ENCODE measurements around the gene ANKRD35.

Gene ANKRD35

DNA sequence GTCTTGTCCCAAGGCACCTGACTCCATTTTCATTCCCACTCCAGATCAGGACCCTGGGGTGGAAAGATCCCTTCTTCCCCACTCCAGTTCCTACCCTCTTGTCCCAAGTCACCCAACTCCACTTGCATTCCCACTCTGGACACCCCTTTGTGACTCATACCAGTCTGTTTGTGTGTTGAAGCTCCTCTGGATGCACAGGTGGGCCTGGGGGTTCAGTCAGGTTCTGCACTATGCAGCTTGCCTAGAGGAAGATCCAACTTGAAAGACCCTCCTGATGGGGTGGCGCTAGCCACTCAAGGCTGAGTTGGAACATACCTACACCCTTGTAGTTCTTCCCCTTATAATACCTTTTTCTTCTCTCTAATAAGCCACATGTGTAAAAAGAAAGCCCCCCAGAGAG is 9.8 kb upstream of the ANKRD35 start:
- no peak for DNase-seq

- no peak for DNase-seq
These were observed 7.8 kb upstream of the ANKRD35 start for GRCh38 chr1:145893306-145894055.

- DNase-seq: no peak
These were observed 6.9 kb upstream of the ANKRD35 start for GRCh38 chr1:145892486-145893087.

GRCh38 chr1:145891587-145892485 is 6.2 kb upstream of the ANKRD35 start:
- DNase-seq: peak; percentile 91

DNA sequence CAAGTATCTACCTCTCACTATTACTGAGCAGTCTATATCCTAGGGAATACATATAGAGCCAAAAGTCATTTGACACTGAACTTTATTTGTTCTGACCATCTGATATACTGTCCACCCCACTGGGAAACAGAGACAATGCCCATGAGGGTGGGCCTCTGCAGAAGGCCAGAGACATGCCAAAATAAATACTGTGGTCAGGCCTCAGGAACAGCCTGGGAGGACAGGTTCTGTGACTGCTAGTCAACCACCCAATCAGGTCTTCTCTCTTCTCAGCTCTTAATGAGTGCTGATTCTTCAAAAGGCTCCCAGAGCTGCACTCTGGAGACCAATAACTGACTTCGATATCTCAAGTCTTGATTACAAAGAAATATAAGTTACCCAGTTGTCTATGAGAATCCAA is 5.5 kb upstream of the ANKRD35 start:
- no peak for DNase-seq

DNA sequence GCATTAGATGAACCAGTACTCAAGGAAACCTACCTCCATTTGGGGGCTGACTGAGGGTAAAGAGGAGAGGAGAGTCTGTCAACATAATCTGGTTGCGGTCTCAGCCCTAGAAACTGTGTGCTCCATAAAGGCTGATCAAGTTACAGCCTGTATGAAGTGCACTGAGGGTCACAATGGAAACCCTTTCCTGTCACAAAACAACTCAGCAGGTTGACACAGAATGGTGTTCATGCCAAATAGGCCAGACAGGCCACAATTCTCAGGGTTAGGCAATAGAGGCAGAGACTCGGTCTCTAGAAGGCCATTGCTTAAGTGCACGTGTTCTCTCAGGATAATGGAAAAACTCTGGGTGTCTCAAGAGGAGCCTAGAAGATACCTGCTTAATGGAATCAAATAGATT is 4.1 kb upstream of the ANKRD35 start:
- no peak for DNase-seq

- DNase-seq: no peak
These were observed 2.0 kb upstream of the ANKRD35 start for GRCh38 chr1:145887631-145888030.

GRCh38 chr1:145886816-145887215 is 1.1 kb upstream of the ANKRD35 start:
- no peak for DNase-seq

DNA sequence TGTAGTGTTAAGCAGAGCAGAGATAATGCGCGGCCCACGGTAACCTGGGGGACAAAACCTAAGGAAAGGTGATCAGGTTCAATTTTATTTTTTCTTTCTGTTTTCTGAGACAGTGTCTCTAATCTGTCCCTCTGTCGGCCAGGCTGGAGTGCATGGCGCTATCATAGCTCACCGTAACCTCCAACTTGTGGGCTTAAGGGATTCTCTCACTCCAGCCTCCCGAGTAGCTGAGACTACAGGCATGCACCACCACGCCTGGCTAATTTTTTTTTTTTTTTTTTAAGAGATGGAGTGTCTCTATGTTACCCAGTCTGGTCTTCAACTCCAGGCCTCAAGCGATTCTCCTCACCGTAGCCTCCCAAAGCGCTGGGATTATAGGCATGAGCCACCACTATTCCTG is 724 bp upstream of the ANKRD35 start:
- no peak for DNase-seq

GRCh38 chr1:145884675-145885074 is 991 bp downstream of the ANKRD35 start:
- no peak for DNase-seq

GRCh38 chr1:145879775-145880174 is 5.9 kb downstream of the ANKRD35 start:
- DNase-seq: peak; percentile 84

GRCh38 chr1:145878724-145879123 is 6.9 kb downstream of the ANKRD35 start:
- no peak for DNase-seq

GRCh38 chr1:145877923-145878486 is 7.7 kb downstream of the ANKRD35 start:
- no peak for DNase-seq

GRCh38 chr1:145874646-145875045 is 11.0 kb downstream of the ANKRD35 start:
- no peak for DNase-seq

DNA sequence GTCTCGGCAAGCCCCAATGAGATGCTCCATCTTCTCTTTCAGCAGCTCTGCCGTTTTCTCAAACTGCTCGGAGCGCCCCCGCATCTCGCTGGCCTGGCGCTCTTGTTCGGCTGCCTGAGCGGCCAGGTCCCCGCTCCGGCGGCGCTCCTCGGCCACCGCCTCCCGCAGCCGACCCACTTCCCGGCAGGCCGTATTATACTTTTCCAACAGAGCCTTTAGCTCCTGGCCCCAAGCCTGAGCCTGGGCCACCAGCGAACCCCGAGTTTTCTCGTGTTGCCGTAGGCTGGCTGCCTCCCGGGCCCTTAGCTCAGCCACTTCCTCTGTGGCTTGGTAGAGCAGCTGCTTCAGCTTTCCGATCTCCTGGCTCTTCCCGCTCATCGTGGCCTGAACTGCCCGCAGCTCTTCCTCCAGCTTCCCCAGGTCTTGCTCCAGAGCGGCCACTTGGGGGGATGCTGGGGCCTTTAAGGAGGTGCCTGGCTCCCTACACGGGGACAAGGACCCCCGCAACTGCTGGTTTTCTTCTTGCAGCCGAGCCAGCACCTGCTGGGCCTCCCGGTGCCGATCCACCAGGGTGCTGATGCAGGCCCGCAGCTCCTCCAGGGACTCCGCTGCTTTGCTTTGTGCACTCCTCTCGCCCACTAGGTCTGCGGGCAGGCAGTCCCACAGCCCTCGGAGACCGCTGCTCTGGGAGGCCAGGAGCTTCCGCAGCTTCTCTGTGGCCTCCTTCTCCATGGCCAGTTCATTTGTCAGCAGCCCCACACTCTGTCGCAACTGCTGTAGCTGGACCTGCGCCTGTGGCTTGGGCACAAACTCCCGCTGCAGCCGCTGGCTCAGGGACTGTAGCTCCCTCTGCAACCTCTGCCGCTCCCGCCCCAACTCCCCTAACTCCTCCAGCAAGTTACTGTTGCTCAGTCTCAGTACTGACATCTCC is 13.4 kb downstream of the ANKRD35 start:
- no peak for DNase-seq

GRCh38 chr1:145868232-145868631 is 17.4 kb downstream of the ANKRD35 start:
- DNase-seq: no peak

DNA sequence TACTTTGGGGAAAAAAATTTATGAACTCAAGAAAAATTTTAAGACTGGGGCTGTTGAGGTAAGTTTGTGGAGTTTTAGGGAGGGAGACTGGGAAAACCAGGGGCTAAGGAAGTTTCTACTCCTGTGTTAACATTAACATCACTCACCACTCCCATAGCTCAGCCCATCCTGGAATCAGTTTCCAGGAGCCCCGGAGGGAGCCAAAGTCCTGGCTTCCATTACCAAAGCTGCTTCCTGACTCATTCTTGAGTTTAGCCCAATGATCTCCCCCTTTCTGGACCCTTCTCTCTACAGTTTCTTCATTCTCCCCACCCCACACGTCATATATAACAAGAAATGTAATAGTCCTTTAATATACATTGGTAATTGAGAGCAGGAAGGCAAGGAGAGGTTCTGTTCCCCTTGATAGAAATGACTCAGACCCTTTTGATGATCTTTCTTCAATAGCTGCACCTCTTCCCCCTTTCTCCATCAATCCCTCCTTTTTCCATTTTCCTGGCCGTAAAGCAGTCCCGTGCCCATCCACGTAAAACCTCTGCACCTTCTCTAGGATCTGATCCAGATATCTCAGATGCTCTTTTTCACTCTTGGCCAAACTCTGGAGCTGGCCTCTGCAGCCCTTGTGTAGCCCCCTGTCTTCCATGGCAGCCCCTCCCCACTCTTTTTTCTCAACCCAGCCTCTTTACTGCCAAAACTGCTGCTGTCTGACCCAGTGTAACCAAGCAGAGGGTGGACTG is 22.2 kb downstream of the ANKRD35 start:
- DNase-seq: no peak

DNA sequence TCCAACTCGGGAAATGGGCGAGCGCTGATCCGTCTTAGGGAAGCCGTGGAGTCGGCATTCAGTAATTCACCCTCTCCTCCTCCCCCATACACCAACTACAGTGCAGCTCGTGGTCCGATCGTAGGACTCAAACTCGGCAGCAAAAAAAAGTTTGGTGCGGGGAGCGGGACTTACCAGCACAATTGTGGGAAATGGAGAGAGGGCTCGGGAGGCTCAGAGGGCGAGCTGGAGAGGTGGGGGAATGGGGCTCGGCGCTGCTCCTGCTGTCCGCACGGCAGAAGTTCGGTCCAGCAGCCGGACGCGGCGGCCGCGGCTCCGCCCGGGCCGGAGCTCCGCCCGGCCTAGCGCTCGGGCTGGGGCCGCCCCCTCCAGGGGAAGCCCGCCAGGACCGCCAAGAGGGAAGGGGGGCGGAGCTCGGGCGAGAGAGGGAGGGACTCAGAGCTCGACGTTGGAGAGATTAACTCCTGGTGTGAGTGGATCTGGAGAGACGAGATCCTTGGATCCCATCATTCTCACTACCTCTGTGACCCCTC is 26.1 kb downstream of the ANKRD35 start:
- peak; percentile 86 for DNase-seq

DNA sequence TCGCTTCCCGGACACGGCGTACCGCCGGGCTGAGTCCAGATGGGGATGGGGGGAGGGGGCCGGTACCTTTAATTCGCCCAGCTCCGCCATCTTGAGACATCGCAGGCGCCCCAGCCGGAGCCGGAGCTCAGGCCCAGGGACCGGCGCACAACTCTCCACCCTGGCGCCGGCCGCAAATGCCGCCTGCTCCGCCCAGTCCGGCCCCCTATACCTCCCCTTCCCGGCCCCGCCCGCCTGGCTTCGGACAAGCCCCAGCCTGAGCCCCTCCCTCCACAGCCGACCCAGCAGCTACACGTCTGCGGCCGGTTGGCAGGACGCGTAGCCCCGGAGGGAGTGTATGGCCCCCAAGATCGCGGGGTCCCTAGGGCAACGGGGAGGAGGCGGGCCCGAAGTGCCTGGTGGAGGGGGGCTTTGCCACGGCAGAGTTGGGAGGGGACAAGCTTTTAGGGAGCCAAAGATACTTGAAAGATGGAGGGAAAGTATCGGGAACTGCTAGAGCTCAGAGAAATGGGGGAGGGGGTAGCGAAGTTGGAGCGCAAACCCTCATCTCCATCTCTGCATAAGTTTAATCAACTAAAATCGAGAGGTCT is 26.7 kb downstream of the ANKRD35 start, which contains the start of gene PIAS3:
Gene PIAS3 (minus strand): TSS at position 181 of the 590 bp plus-strand sequence. CDS start 91 bp downstream, at position 90.
- peak; percentile 91 for DNase-seq

DNA sequence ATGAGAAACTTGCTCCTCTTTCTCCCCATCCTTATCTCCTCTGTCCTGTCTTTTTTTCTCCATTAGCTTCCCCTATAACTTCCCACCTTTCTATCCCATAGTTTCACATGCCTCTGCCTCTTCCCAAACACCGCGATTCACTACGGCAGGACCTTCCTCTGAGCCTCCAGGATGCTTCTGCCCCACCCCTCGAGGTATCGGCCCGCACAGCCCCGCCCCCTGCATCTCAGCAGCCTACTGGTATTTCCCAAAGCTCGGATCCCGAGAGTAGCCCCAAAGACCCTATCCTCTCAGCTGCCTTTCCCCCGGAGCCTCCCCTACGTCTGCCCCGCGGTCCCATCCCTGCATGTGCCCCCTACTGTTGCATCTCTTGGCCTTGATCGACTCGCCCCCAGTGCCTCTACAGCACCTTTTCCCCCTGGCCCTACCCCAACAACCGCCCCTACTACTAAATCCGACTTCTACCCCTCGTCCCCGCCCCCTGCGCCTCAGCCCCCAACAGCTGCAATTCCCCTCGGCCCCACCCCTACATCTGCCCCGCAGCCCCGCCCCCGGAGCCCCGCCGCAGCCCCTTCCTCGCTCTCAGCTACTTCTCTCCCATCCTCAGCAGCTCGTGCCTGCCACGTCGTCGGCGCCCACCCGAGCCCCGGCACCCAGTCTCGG is 27.3 kb downstream of the ANKRD35 start:
- no peak for DNase-seq
